ENCODE data around the gene CDC34.

CDC34 gene

DNA sequence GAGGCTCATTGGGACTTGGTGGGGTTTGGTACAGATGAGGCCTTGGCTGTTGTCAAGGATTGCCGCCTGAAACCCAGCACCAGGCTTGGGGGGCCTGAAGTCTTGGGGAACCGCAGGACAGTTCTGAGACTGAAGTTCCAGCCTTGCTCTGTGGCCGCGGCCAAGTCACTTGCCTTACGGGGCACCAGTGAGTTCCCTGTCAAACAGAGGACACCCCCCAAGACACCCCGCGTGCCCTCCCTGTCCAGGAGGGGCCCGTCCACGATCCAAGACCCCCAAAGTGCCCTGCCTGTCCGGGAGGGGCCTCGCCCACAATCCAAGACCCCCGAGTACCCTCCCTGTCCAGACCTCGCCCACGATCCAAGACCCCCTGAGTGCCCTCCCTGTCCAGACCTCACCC lies 2.5 kb downstream of the CDC34 start:
- TF ChIP-seq NFIC (IDR thresholded peaks at IDR 0.05) (no peak), FOXM1 (IDR thresholded peaks at IDR 0.05; ENCODE audit: borderline replicate concordance, low read depth) (no peak), CEBPB (IDR thresholded peaks at IDR 0.05) (no peak), EP300 (IDR thresholded peaks at IDR 0.05; ENCODE audit: borderline replicate concordance) (no peak)
- TF ChIP-seq, protein P1, sequence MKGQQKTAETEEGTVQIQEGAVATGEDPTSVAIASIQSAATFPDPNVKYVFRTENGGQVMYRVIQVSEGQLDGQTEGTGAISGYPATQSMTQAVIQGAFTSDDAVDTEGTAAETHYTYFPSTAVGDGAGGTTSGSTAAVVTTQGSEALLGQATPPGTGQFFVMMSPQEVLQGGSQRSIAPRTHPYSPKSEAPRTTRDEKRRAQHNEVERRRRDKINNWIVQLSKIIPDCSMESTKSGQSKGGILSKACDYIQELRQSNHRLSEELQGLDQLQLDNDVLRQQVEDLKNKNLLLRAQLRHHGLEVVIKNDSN (IDR thresholded peaks at IDR 0.05): no peak

DNA sequence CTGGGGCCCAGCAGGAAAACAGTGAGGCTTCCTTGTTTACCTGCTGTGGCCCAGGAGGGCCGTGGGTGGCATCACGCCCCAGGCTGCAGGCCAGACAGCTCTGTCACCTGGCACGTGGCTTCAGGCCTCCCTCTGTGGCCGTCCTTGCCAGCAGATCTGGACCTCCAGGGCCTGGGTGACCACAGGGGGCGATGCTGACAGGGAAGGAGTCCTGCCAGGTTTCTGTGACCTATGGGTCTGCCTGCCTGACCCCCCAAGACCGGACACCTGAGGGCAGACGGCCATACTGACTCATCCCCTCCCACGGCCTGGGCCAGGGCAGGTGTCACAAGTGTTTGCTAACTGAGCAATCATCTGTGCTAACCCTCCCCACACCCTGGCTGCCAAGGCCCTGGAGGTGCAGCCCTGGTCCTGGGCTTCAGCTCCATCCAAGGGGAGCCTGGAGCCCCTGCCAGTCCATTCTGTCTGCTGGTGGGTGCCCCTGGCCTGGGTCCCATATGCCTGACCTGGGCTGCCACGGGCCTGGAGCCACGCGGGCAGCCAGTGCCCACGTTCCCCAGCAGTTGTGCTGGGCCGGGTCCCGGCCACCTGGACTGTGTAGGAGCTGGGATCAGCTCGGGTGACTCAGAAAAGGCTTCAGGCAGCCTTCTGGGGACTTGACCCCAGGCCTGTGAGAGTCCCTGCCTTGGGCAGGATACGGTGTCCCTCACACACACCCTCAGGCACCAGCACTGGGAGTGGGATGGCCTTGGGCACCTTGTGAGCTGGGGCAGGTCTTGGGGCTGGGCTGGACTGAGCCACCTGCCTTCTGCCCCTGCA lies 3.7 kb downstream of the CDC34 start:
- no peak for TF ChIP-seq CREB1 (IDR thresholded peaks at IDR 0.05; ENCODE audit: low read depth)
- TF ChIP-seq NFIC (IDR thresholded peaks at IDR 0.05): peak; percentile 39
- 0 out of 2 replicates have a peak, but pooled peaks have one; percentile 30 for TF ChIP-seq TCF12 (IDR thresholded peaks at IDR 0.05; ENCODE audit: low read depth)
- TF ChIP-seq, protein P2, sequence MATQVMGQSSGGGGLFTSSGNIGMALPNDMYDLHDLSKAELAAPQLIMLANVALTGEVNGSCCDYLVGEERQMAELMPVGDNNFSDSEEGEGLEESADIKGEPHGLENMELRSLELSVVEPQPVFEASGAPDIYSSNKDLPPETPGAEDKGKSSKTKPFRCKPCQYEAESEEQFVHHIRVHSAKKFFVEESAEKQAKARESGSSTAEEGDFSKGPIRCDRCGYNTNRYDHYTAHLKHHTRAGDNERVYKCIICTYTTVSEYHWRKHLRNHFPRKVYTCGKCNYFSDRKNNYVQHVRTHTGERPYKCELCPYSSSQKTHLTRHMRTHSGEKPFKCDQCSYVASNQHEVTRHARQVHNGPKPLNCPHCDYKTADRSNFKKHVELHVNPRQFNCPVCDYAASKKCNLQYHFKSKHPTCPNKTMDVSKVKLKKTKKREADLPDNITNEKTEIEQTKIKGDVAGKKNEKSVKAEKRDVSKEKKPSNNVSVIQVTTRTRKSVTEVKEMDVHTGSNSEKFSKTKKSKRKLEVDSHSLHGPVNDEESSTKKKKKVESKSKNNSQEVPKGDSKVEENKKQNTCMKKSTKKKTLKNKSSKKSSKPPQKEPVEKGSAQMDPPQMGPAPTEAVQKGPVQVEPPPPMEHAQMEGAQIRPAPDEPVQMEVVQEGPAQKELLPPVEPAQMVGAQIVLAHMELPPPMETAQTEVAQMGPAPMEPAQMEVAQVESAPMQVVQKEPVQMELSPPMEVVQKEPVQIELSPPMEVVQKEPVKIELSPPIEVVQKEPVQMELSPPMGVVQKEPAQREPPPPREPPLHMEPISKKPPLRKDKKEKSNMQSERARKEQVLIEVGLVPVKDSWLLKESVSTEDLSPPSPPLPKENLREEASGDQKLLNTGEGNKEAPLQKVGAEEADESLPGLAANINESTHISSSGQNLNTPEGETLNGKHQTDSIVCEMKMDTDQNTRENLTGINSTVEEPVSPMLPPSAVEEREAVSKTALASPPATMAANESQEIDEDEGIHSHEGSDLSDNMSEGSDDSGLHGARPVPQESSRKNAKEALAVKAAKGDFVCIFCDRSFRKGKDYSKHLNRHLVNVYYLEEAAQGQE (IDR thresholded peaks at IDR 0.05; ENCODE audit: low read depth): no peak
- no peak for TF ChIP-seq RAD21 (IDR thresholded peaks at IDR 0.05; ENCODE audit: low read depth)
- TF ChIP-seq FOXM1 (IDR thresholded peaks at IDR 0.05; ENCODE audit: borderline replicate concordance, low read depth): no peak
- TF ChIP-seq, protein P1 (IDR thresholded peaks at IDR 0.05): 0 out of 2 replicates have a peak, but pooled peaks have one; percentile 30
- no peak for TF ChIP-seq TAF1 (IDR thresholded peaks at IDR 0.05; ENCODE audit: low read depth)
- TF ChIP-seq, protein P3, sequence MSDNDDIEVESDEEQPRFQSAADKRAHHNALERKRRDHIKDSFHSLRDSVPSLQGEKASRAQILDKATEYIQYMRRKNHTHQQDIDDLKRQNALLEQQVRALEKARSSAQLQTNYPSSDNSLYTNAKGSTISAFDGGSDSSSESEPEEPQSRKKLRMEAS (IDR thresholded peaks at IDR 0.05): peak; percentile 66
- TF ChIP-seq TEAD4 (IDR thresholded peaks at IDR 0.05): no peak
- TF ChIP-seq EP300 (IDR thresholded peaks at IDR 0.05; ENCODE audit: borderline replicate concordance): no peak
- TF ChIP-seq CEBPB (IDR thresholded peaks at IDR 0.05): no peak
- no peak for TF ChIP-seq EGR1 (IDR thresholded peaks at IDR 0.05)
- TF ChIP-seq ZBTB7A (IDR thresholded peaks at IDR 0.05; ENCODE audit: low read depth): no peak
- no peak for TF ChIP-seq YY1 (IDR thresholded peaks at IDR 0.05; ENCODE audit: low read depth)

DNA sequence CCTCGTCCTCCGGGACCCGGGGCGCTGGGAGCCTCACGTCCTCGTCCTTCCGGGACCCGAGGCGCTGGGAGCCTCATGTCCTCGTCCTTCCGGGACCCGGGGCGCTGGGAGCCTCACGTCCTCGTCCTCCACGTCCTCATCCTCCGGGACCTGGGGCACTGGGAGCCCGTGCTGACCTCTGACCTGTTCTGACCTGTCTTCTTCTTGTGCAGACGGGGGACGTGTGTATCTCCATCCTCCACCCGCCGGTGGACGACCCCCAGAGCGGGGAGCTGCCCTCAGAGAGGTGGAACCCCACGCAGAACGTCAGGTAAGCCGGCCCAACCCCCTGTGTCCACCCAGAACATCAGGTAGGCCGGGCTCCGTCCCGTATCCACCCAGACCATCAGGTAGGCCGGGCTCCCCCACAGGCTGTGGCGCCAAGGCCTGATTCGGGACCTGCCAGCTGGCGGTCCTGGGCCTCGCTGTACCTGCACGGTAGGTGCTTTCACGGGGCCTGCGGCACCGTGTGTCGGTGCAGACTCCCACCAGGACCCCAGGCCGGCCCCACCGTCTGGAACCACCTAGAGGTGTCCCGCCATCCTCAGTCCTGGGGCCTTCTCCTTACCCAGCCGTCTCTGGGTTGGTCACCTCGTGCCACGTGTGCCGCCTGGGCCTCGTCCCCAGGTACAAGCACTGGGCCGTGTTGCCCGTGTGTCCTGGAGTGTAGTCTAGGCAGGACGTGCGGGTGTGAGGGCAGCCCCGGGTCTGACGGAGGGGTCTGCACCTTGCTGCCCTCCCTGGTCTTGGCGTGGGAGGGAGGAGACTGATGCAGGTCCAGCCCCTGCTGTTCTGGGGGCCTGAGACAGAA lies 4.7 kb downstream of the CDC34 start:
- TF ChIP-seq TAF1 (IDR thresholded peaks at IDR 0.05; ENCODE audit: low read depth) (no peak), EGR1 (IDR thresholded peaks at IDR 0.05) (no peak), EP300 (IDR thresholded peaks at IDR 0.05; ENCODE audit: borderline replicate concordance) (no peak), TCF12 (IDR thresholded peaks at IDR 0.05; ENCODE audit: low read depth) (no peak)

DNA sequence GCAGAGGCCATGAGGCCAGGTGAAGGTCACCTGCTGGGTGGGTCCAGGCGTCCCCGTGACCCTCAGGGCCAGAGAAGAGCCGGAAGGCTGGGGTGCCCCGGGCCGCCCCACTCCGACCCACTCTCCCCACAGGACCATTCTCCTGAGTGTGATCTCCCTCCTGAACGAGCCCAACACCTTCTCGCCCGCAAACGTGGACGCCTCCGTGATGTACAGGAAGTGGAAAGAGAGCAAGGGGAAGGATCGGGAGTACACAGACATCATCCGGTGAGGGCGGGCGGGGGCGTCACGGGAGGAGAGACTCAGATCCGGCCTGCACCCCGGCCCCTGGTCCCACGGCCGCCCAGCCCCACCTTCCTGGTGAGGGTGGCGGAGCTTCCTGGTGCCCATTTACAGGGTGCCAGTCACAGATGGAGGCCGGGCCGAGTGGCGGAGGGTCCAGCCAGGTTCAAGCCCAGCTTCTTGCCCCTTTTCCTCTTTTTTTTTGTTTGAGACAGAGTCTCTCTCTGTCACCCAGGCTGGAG lies 5.4 kb downstream of the CDC34 start:
- TF ChIP-seq TEAD4 (IDR thresholded peaks at IDR 0.05): no peak
- TF ChIP-seq RAD21 (IDR thresholded peaks at IDR 0.05; ENCODE audit: low read depth): no peak
- no peak for TF ChIP-seq CREB1 (IDR thresholded peaks at IDR 0.05; ENCODE audit: low read depth)
- TF ChIP-seq EP300 (IDR thresholded peaks at IDR 0.05; ENCODE audit: borderline replicate concordance): no peak
- TF ChIP-seq, protein P2 (IDR thresholded peaks at IDR 0.05; ENCODE audit: low read depth): no peak
- no peak for TF ChIP-seq NFIC (IDR thresholded peaks at IDR 0.05)
- TF ChIP-seq, protein P3 (IDR thresholded peaks at IDR 0.05): no peak

DNA sequence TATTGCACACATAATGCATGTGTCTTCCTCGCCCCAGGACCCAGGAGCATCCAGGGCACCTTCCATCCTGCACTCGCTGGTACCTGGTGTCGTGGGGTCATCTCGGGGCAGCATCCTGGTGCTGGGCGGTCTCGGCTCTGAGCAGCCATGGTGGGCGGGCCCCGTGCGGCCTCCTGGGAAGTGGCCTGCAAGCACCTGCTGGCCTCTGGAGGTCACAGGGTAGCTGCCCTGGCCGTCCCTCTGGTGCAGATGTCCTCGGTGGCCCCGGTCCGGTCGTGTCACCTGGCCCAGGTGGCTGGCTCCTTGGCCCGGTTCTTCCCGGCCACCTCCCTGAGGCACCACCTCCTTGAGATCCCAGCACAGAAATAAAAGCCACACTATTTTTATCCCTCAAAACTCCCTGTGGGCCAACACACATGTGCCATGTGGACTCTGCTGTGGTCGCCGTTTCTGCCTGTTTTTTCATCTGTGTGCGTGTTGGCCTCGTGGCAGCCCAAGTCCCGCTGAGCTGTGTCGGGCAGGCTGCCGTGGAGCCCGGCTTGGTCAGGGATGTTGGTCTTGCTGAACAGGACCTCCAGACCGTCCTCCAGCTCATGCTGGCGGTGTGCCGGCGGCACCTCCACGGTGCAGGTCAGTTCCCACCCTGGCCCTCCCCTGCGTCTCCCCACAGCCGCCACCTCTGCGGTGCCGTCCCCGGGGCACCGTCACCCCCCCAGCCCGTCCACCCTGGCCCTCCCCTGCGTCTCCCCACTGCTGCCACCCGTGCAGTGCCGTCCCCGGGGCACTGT lies 7.3 kb downstream of the CDC34 start:
- TF ChIP-seq NFIC (IDR thresholded peaks at IDR 0.05) (no peak), CEBPB (IDR thresholded peaks at IDR 0.05) (no peak), FOXM1 (IDR thresholded peaks at IDR 0.05; ENCODE audit: borderline replicate concordance, low read depth) (no peak), TCF12 (IDR thresholded peaks at IDR 0.05; ENCODE audit: low read depth) (no peak), RAD21 (IDR thresholded peaks at IDR 0.05; ENCODE audit: low read depth) (no peak), EGR1 (IDR thresholded peaks at IDR 0.05) (no peak), ZBTB7A (IDR thresholded peaks at IDR 0.05; ENCODE audit: low read depth) (no peak), CREB1 (IDR thresholded peaks at IDR 0.05; ENCODE audit: low read depth) (no peak), TAF1 (IDR thresholded peaks at IDR 0.05; ENCODE audit: low read depth) (no peak), YY1 (IDR thresholded peaks at IDR 0.05; ENCODE audit: low read depth) (no peak), EP300 (IDR thresholded peaks at IDR 0.05; ENCODE audit: borderline replicate concordance) (no peak), TEAD4 (IDR thresholded peaks at IDR 0.05) (no peak)
- TF ChIP-seq, protein P2 (IDR thresholded peaks at IDR 0.05; ENCODE audit: low read depth): no peak
- TF ChIP-seq, protein P3 (IDR thresholded peaks at IDR 0.05): no peak
- TF ChIP-seq, protein P1 (IDR thresholded peaks at IDR 0.05): no peak
